ENCODE results near the gene GTF2E1. TPM values are rescaled to one million over a fixed set of nuclear protein-coding genes. Genes with fewer than 3 reads are reported as not detected.

GTF2E1 gene
- total and polyA plus RNA-seq, 10 of the 15 experiments (the other 5 are each of a cell fraction or from before 2014, with no cell fraction given), result 9.2 to 24.9 (median 16.2) TPM

- H3K9ac ChIP-seq (ENCODE audit: control insufficient read depth, insufficient read depth, low read length), result no peak overlapping the region
- no peak overlapping the region for H3K4me3 ChIP-seq
- in situ Hi-C loops (cut with MboI), result no loop called here
- H2AFZ ChIP-seq (ENCODE audit: control insufficient read depth, low read depth, low read length), result no peak overlapping the region
- H3K27ac ChIP-seq (ENCODE audit: control insufficient read depth, insufficient read depth), result no peak overlapping the region
- no peaks in the 10 kb centered on the region for H4K20me1 ChIP-seq (ENCODE audit: control insufficient read depth, insufficient read depth)
- BruUV-seq (replicated peaks), result no TSS peak
- no peak for TF ChIP-seq EED (IDR thresholded peaks at IDR 0.05; ENCODE audit: low read depth)
- TF ChIP-seq, protein P1, sequence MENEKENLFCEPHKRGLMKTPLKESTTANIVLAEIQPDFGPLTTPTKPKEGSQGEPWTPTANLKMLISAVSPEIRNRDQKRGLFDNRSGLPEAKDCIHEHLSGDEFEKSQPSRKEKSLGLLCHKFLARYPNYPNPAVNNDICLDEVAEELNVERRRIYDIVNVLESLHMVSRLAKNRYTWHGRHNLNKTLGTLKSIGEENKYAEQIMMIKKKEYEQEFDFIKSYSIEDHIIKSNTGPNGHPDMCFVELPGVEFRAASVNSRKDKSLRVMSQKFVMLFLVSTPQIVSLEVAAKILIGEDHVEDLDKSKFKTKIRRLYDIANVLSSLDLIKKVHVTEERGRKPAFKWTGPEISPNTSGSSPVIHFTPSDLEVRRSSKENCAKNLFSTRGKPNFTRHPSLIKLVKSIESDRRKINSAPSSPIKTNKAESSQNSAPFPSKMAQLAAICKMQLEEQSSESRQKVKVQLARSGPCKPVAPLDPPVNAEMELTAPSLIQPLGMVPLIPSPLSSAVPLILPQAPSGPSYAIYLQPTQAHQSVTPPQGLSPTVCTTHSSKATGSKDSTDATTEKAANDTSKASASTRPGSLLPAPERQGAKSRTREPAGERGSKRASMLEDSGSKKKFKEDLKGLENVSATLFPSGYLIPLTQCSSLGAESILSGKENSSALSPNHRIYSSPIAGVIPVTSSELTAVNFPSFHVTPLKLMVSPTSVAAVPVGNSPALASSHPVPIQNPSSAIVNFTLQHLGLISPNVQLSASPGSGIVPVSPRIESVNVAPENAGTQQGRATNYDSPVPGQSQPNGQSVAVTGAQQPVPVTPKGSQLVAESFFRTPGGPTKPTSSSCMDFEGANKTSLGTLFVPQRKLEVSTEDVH (IDR thresholded peaks at IDR 0.05; ENCODE audit: low read depth, partially characterized antibody), result no peak
- TF ChIP-seq, protein P2, sequence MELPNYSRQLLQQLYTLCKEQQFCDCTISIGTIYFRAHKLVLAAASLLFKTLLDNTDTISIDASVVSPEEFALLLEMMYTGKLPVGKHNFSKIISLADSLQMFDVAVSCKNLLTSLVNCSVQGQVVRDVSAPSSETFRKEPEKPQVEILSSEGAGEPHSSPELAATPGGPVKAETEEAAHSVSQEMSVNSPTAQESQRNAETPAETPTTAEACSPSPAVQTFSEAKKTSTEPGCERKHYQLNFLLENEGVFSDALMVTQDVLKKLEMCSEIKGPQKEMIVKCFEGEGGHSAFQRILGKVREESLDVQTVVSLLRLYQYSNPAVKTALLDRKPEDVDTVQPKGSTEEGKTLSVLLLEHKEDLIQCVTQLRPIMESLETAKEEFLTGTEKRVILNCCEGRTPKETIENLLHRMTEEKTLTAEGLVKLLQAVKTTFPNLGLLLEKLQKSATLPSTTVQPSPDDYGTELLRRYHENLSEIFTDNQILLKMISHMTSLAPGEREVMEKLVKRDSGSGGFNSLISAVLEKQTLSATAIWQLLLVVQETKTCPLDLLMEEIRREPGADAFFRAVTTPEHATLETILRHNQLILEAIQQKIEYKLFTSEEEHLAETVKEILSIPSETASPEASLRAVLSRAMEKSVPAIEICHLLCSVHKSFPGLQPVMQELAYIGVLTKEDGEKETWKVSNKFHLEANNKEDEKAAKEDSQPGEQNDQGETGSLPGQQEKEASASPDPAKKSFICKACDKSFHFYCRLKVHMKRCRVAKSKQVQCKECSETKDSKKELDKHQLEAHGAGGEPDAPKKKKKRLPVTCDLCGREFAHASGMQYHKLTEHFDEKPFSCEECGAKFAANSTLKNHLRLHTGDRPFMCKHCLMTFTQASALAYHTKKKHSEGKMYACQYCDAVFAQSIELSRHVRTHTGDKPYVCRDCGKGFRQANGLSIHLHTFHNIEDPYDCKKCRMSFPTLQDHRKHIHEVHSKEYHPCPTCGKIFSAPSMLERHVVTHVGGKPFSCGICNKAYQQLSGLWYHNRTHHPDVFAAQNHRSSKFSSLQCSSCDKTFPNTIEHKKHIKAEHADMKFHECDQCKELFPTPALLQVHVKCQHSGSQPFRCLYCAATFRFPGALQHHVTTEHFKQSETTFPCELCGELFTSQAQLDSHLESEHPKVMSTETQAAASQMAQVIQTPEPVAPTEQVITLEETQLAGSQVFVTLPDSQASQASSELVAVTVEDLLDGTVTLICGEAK (IDR thresholded peaks at IDR 0.05; ENCODE audit: borderline replicate concordance), result no peak
- H3K79me2 ChIP-seq (ENCODE audit: control insufficient read depth, insufficient read depth, low read length), result no peaks in the 10 kb centered on the region
- ChIA-PET SMC1A (ENCODE audit: uncharacterized antibody, unreplicated experiment) (interaction anchor here (0.7 kb wide), 1 partner anchor 14 kb away, joined by 3 read pairs; no protein-coding TSS in a partner anchor), POLR2A (interaction anchor here (0.6 to 0.7 kb wide), 2 partner anchors 32 to 942 kb away, joined by 3 read pairs; no protein-coding TSS in a partner anchor), CTCF (interaction anchor here (0.7 to 1.2 kb wide), 2 partner anchors 109 to 244 kb away, joined by 3 to 5 read pairs; no protein-coding TSS in a partner anchor), RAD21 (ENCODE audit: unreplicated experiment) (interaction anchor here (1.1 kb wide), 1 partner anchor 8 kb away, joined by 3 read pairs; no protein-coding TSS in a partner anchor)
- intact Hi-C loops (cut with micrococcal nuclease; ENCODE audit: unreplicated experiment), result no loop called here
- no peak for FAIRE-seq
- no peaks in the 10 kb centered on the region for H3K9me3 ChIP-seq (replicated peaks; ENCODE audit: control insufficient read depth, insufficient read depth, low read length)
- H3K36me3 ChIP-seq (ENCODE audit: control insufficient read depth in 2 of 2, insufficient read depth in 2 of 2, low read length in 1 of 2), result no peaks in the 10 kb centered on the region
- H3K27me3 ChIP-seq (replicated peaks in 1 of 2; ENCODE audit: control insufficient read depth in 2 of 2, insufficient read depth in 2 of 2, low read length in 1 of 2), result no peaks in the 10 kb centered on the region
- H3K4me2 ChIP-seq (ENCODE audit: control insufficient read depth, insufficient read depth), result no peak overlapping the region
- no peaks in the 10 kb centered on the region for H3K4me1 ChIP-seq (ENCODE audit: control insufficient read depth, insufficient read depth, low read length)
- no peak for ATAC-seq
- no peak for DNase-seq (ENCODE audit: low read depth, low spot score)
- 21% methylated on average over 3 of the region's 3 CpGs for WGBS (ENCODE audit: insufficient coverage, insufficient replicate concordance, low lambda C conversion rate, missing lambda C conversion rate)
Measured at GRCh38 chr3:120802916-120803315, 60.4 kb downstream of the GTF2E1 start.
